Measurements from ENCODE around the gene ZNF254.
"Not testable (repeated sequence)": the region's sequence is repeated elsewhere in the genome, so short reads cannot be mapped to it uniquely, and the experiment has no call there.

Gene ZNF254

GRCh38 chr19:24073807-24074206, 13.2 kb upstream of the ZNF254 start:
- Histone ChIP-seq H3K4me1 (ENCODE audit: insufficient read depth, low read length) (no peaks in the 10 kb centered on the region), H3K4me3 (ENCODE audit: low read depth in 1 of 2, low read length in 2 of 2) (no peak overlapping the region), H3K27me3 (ENCODE audit: control insufficient read depth in 1 of 2, insufficient read depth in 2 of 2, low read length in 2 of 2) (no peaks in the 10 kb centered on the region), H3K9me3 (ENCODE audit: low read length) (no peaks in the 10 kb centered on the region), H3K36me3 (ENCODE audit: insufficient read depth, low read length) (peaks cover 23% of the 10 kb centered on the region), H3K9ac (ENCODE audit: low read length) (no peak overlapping the region), H3K27ac (ENCODE audit: low read depth, low read length) (no peak overlapping the region)

DNA sequence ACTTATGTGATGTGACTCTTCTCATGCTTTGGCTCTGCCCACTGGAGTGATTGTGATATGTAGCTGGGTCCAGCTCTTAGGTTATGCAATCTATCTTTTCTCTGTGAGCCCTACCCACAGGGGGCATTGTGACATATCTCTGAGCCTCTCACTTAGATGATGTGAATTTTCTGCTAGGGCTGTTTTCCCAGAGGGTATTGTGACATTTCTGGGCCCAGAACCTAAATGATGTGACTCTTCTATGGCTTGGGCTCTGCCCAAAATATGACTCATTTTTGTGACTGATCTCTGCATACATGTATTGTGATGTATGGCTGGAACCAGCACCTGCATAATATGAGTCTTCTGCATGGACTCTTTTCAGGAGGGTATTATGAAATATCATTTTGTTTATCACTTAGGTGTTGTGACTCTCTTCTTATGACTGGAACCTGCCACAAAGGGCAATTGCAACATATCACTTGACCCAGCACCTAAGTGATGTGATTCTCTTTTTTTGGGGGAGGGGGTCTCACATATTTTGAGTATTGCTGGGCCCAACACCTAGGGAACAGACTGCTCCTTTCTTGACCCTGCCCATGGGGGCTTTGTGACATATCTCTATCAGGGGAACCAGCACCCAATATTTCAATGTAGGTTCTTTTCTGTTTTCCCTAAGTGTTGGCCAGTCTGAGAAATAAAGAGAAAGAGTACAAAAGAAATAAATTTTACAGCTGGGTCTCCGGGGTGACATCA, 12.1 kb upstream of the ZNF254 start:
- Histone ChIP-seq H3K36me3 (ENCODE audit: insufficient read depth, low read length) (peaks cover 23% of the 10 kb centered on the region), H3K4me3 (ENCODE audit: low read depth in 1 of 2, low read length in 2 of 2) (no peak overlapping the region), H3K27me3 (ENCODE audit: control insufficient read depth in 1 of 2, insufficient read depth in 2 of 2, low read length in 2 of 2) (no peaks in the 10 kb centered on the region), H3K27ac (ENCODE audit: low read depth, low read length) (no peak overlapping the region), H3K9ac (ENCODE audit: low read length) (no peak overlapping the region), H3K9me3 (ENCODE audit: low read length) (no peaks in the 10 kb centered on the region), H3K4me1 (ENCODE audit: insufficient read depth, low read length) (no peaks in the 10 kb centered on the region)

- H3K9me3 ChIP-seq (ENCODE audit: low read length); H3K4me3 ChIP-seq (ENCODE audit: low read depth in 1 of 2, low read length in 2 of 2); H3K27ac ChIP-seq (ENCODE audit: low read depth, low read length); H3K27me3 ChIP-seq (ENCODE audit: control insufficient read depth in 1 of 2, insufficient read depth in 2 of 2, low read length in 2 of 2); H3K9ac ChIP-seq (ENCODE audit: low read length); H3K4me1 ChIP-seq (ENCODE audit: insufficient read depth, low read length): not testable (repeated sequence)
- peaks cover 23% of the 10 kb centered on the region for H3K36me3 ChIP-seq (ENCODE audit: insufficient read depth, low read length)
Measured at GRCh38 chr19:24075530-24075929, 11.5 kb upstream of the ZNF254 start.

GRCh38 chr19:24078680-24079079, 8.3 kb upstream of the ZNF254 start:
- Histone ChIP-seq H3K27ac (ENCODE audit: low read depth, low read length) (no peak overlapping the region), H3K36me3 (ENCODE audit: insufficient read depth, low read length) (peaks cover 10% of the 10 kb centered on the region), H3K9ac (ENCODE audit: low read length) (no peak overlapping the region), H3K4me1 (ENCODE audit: insufficient read depth, low read length) (no peaks in the 10 kb centered on the region), H3K9me3 (ENCODE audit: low read length) (no peaks in the 10 kb centered on the region), H3K27me3 (ENCODE audit: control insufficient read depth in 1 of 2, insufficient read depth in 2 of 2, low read length in 2 of 2) (no peaks in the 10 kb centered on the region), H3K4me3 (ENCODE audit: low read depth in 1 of 2, low read length in 2 of 2) (no peak overlapping the region)

GRCh38 chr19:24081056-24081455, 5.9 kb upstream of the ZNF254 start:
- Histone ChIP-seq H3K27ac (ENCODE audit: low read depth, low read length) (no peak overlapping the region), H3K4me3 (ENCODE audit: low read depth in 1 of 2, low read length in 2 of 2) (no peak overlapping the region), H3K36me3 (ENCODE audit: insufficient read depth, low read length) (peaks cover 7% of the 10 kb centered on the region), H3K4me1 (ENCODE audit: insufficient read depth, low read length) (no peaks in the 10 kb centered on the region), H3K9ac (ENCODE audit: low read length) (no peak overlapping the region), H3K9me3 (ENCODE audit: low read length) (no peaks in the 10 kb centered on the region), H3K27me3 (ENCODE audit: control insufficient read depth in 1 of 2, insufficient read depth in 2 of 2, low read length in 2 of 2) (no peaks in the 10 kb centered on the region)

GRCh38 chr19:24098359-24098758, 11.4 kb downstream of the ZNF254 start:
- no peaks in the 10 kb centered on the region for H3K27me3 ChIP-seq (ENCODE audit: control insufficient read depth in 1 of 2, insufficient read depth in 2 of 2, low read length in 2 of 2)
- H3K36me3 ChIP-seq (ENCODE audit: insufficient read depth, low read length) = no peaks in the 10 kb centered on the region
- H3K27ac ChIP-seq (ENCODE audit: low read depth, low read length) = no peak overlapping the region
- H3K9me3 ChIP-seq (ENCODE audit: low read length) = no peaks in the 10 kb centered on the region
- no peaks in the 10 kb centered on the region for H3K4me1 ChIP-seq (ENCODE audit: insufficient read depth, low read length)
- no peak overlapping the region for H3K9ac ChIP-seq (ENCODE audit: low read length)
- H3K4me3 ChIP-seq (ENCODE audit: low read depth in 1 of 2, low read length in 2 of 2) = no peak overlapping the region

- Histone ChIP-seq H3K27me3 (ENCODE audit: control insufficient read depth in 1 of 2, insufficient read depth in 2 of 2, low read length in 2 of 2) (no peaks in the 10 kb centered on the region), H3K9ac (ENCODE audit: low read length) (no peak overlapping the region), H3K9me3 (ENCODE audit: low read length) (no peaks in the 10 kb centered on the region), H3K4me1 (ENCODE audit: insufficient read depth, low read length) (no peaks in the 10 kb centered on the region), H3K4me3 (ENCODE audit: low read depth in 1 of 2, low read length in 2 of 2) (no peak overlapping the region), H3K27ac (ENCODE audit: low read depth, low read length) (no peak overlapping the region), H3K36me3 (ENCODE audit: insufficient read depth, low read length) (peaks cover 5% of the 10 kb centered on the region)
Measured at GRCh38 chr19:24099829-24100228, 12.8 kb downstream of the ZNF254 start.

DNA sequence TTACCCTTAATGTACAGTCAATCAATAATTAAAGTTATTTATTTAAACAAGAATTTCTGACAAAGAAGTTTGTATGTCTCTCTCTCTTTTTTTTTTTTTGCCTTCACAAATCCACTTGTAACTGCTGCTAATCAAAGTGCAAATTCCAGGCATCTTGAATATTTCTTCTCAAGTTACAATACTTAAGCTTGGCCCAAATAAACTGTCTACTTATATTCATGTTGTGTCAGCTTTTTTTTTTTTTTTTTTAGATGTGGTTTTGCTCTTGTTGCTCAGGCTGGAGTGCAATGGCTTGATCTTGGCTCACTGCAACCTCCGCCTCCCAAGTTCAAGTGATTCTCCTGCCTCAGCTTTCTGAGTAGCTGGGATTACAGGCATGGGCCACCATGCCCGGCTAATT, 13.6 kb downstream of the ZNF254 start:
- H3K9me3 ChIP-seq (ENCODE audit: low read length); H3K9ac ChIP-seq (ENCODE audit: low read length); H3K27me3 ChIP-seq (ENCODE audit: control insufficient read depth in 1 of 2, insufficient read depth in 2 of 2, low read length in 2 of 2); H3K4me3 ChIP-seq (ENCODE audit: low read depth in 1 of 2, low read length in 2 of 2); H3K36me3 ChIP-seq (ENCODE audit: insufficient read depth, low read length); H3K4me1 ChIP-seq (ENCODE audit: insufficient read depth, low read length); H3K27ac ChIP-seq (ENCODE audit: low read depth, low read length): not testable (repeated sequence)

- Histone ChIP-seq H3K9ac (ENCODE audit: low read length) (no peak overlapping the region), H3K27ac (ENCODE audit: low read depth, low read length) (no peak overlapping the region), H3K9me3 (ENCODE audit: low read length) (no peaks in the 10 kb centered on the region), H3K4me1 (ENCODE audit: insufficient read depth, low read length) (no peaks in the 10 kb centered on the region), H3K36me3 (ENCODE audit: insufficient read depth, low read length) (peaks cover 5% of the 10 kb centered on the region), H3K27me3 (ENCODE audit: control insufficient read depth in 1 of 2, insufficient read depth in 2 of 2, low read length in 2 of 2) (no peaks in the 10 kb centered on the region), H3K4me3 (ENCODE audit: low read depth in 1 of 2, low read length in 2 of 2) (no peak overlapping the region)
Measured at GRCh38 chr19:24101459-24102115, 14.6 kb downstream of the ZNF254 start.

DNA sequence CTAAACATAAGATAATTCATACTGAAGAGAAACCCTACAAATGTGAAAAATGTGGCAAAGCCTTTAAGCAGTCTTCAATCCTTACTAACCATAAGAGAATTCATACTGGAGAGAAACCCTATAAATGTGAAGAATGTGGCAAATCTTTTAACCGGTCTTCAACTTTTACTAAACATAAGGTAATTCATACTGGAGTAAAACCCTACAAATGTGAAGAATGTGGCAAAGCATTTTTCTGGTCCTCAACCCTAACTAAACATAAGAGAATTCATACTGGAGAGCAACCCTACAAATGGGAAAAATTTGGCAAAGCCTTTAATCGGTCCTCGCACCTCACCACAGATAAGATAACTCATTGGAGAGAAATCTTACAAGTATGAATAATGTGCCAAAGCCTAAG, 40.6 kb downstream of the ZNF254 start:
- H3K4me1 ChIP-seq (ENCODE audit: insufficient read depth, low read length) = no peaks in the 10 kb centered on the region
- no peak overlapping the region for H3K9ac ChIP-seq (ENCODE audit: low read length)
- no peak overlapping the region for H3K27ac ChIP-seq (ENCODE audit: low read depth, low read length)
- peak overlapping the region in 1 of 2 donors; percentile 38 for H3K4me3 ChIP-seq (ENCODE audit: low read depth in 1 of 2, low read length in 2 of 2)
- H3K27me3 ChIP-seq (ENCODE audit: control insufficient read depth in 1 of 2, insufficient read depth in 2 of 2, low read length in 2 of 2) = no peaks in the 10 kb centered on the region
- H3K9me3 ChIP-seq (ENCODE audit: low read length) = peaks cover 55% of the 10 kb centered on the region
- peaks cover 22% of the 10 kb centered on the region for H3K36me3 ChIP-seq (ENCODE audit: insufficient read depth, low read length)

- H3K4me3 ChIP-seq (ENCODE audit: low read depth in 1 of 2, low read length in 2 of 2) = no peak overlapping the region
- H3K36me3 ChIP-seq (ENCODE audit: insufficient read depth, low read length) = no peaks in the 10 kb centered on the region
- H3K27me3 ChIP-seq (ENCODE audit: control insufficient read depth in 1 of 2, insufficient read depth in 2 of 2, low read length in 2 of 2) = no peaks in the 10 kb centered on the region
- H3K9me3 ChIP-seq (ENCODE audit: low read length) = peaks cover 23% of the 10 kb centered on the region
- no peak overlapping the region for H3K9ac ChIP-seq (ENCODE audit: low read length)
- H3K4me1 ChIP-seq (ENCODE audit: insufficient read depth, low read length) = no peaks in the 10 kb centered on the region
- H3K27ac ChIP-seq (ENCODE audit: low read depth, low read length) = no peak overlapping the region
Measured at GRCh38 chr19:24140099-24140498, 53.1 kb downstream of the ZNF254 start.

DNA sequence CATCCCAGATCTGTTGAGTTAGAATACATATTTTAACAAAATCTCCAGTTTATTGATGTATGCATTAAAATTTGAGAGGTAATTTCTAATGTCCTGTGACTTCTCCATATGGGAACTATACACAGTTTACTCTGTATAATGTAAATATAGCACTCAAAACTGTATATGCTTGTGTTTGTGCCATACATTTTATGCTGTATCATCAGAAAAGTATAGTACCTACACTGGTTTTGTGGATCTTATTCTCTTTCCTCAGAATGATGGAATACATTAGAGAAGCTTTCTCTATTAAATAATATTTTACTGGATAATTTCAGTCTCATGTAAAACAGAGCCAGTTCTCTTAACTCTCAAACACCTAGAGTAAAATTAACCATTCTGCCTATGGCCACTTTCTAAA, 53.6 kb downstream of the ZNF254 start:
- H3K4me3 ChIP-seq (ENCODE audit: low read depth in 1 of 2, low read length in 2 of 2) = no peak overlapping the region
- no peak overlapping the region for H3K27ac ChIP-seq (ENCODE audit: low read depth, low read length)
- H3K9me3 ChIP-seq (ENCODE audit: low read length) = peaks cover 24% of the 10 kb centered on the region
- H3K4me1 ChIP-seq (ENCODE audit: insufficient read depth, low read length) = no peaks in the 10 kb centered on the region
- H3K36me3 ChIP-seq (ENCODE audit: insufficient read depth, low read length) = no peaks in the 10 kb centered on the region
- no peaks in the 10 kb centered on the region for H3K27me3 ChIP-seq (ENCODE audit: control insufficient read depth in 1 of 2, insufficient read depth in 2 of 2, low read length in 2 of 2)
- no peak overlapping the region for H3K9ac ChIP-seq (ENCODE audit: low read length)
